Measurements from ENCODE around the gene LIFR. TPM values are rescaled to one million over a fixed set of nuclear protein-coding genes. Genes with fewer than 3 reads are reported as not detected.

The LIFR gene
- 7.1 to 13.4 TPM (median 11.1 TPM) in 5 replicates for total RNA-seq (2022; extraction: Qiagen RNA extraction)

GRCh38 chr5:38556599-38557307, at the start of gene LIFR:
Gene LIFR (minus strand): TSS chr5:38556646. CDS start chr5:38530647, 25,999 bp downstream.

Measured in A549 treated with dexamethasone at 1 μM for 4 hours (cell line).